ENCODE measurements around the gene RNF148.

DNA sequence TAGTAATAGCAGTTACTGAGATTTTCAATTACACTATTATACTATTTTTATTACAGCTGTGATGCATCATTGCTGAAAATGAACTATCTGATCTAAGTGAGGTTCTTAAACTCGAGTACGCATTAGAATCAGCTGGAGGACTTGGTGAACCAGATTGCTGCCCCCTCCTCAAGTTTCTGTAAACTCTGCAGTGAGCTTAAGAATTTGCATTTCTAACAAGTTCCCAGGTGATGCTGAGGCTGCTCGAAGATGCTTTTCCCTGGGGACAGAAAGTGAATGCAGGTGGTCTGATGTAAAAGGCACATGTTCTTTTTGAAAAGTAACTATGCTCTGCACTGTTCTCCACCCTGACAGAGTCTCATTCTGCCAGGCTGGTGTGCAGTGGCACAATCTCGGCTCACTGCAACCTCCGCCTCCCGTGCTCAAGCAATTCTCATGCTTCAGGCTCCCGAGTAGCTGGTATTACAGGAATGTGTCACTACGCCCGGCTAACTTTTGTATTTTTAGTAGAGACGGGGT is 16.3 kb downstream of the RNF148 start:
- TF ChIP-seq, protein P1, sequence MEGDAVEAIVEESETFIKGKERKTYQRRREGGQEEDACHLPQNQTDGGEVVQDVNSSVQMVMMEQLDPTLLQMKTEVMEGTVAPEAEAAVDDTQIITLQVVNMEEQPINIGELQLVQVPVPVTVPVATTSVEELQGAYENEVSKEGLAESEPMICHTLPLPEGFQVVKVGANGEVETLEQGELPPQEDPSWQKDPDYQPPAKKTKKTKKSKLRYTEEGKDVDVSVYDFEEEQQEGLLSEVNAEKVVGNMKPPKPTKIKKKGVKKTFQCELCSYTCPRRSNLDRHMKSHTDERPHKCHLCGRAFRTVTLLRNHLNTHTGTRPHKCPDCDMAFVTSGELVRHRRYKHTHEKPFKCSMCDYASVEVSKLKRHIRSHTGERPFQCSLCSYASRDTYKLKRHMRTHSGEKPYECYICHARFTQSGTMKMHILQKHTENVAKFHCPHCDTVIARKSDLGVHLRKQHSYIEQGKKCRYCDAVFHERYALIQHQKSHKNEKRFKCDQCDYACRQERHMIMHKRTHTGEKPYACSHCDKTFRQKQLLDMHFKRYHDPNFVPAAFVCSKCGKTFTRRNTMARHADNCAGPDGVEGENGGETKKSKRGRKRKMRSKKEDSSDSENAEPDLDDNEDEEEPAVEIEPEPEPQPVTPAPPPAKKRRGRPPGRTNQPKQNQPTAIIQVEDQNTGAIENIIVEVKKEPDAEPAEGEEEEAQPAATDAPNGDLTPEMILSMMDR (conservative IDR thresholded peaks at IDR 0.05; ENCODE audit: low read length) = no peak
- no peak for TF ChIP-seq EZH2phosphoT487 (IDR thresholded peaks at IDR 0.05; ENCODE audit: borderline replicate concordance)

Measured in Loucy (cell line).